Urinary bladder (tissue), 4 donors: ENCODE results near the gene PLCL1. TPM values are rescaled to one million over a fixed set of nuclear protein-coding genes. Genes with fewer than 3 reads are reported as not detected.
"Not testable (repeated sequence)": the region's sequence is repeated elsewhere in the genome, so short reads cannot be mapped to it uniquely, and the experiment has no call there.

Experiments used
- DNase-seq: peaks from one replicate; pipeline ENCODE4 v3.0.0-alpha.2; 2015; ENCODE audit errors: extremely low spot score
- H3K27ac ChIP-seq: one replicate; pipeline ENCODE4 v1.5.1; 2013; ENCODE audit warnings: low read depth, mild to moderate bottlenecking, moderate library complexity
- H3K36me3 ChIP-seq: one replicate; pipeline ENCODE4 v1.6.1; 2013; ENCODE audit warnings: mild to moderate bottlenecking, moderate library complexity; ENCODE audit not compliant: insufficient read depth
- H3K4me1 ChIP-seq: one replicate; pipeline ENCODE4 v1.6.1; 2013; ENCODE audit warnings: mild to moderate bottlenecking, moderate library complexity; ENCODE audit not compliant: insufficient read depth
- H3K4me3 ChIP-seq: one replicate; pipeline ENCODE4 v1.5.1; 2013; ENCODE audit warnings: low read depth, low read length
- WGBS: extraction: QIAGEN DNeasy Blood & Tissue Kit; methylation state at CpG from one replicate; pipeline ENCODE4 v1.1.7; 2013; 5-methylcytosine and 5-hydroxymethylcytosine counted together
- polyA plus RNA-seq: library from polyadenylated mRNA; stranded (reverse); fragments of 200-250 nt; gene quantifications from one replicate; pipeline ENCODE4 v1.2.3, GENCODE V29; 2013
- total RNA-seq: library from RNA; depleted of rRNA; stranded (reverse); fragments of >200 nt; gene quantifications from one replicate; pipeline ENCODE4 v1.2.3, GENCODE V29; 2014
- donor health status: healthy with polysubstance abuse.
- donor health status: healthy.

Gene PLCL1
- total and polyA plus RNA-seq, 2 donors: 6.0 to 17.8 TPM

DNA sequence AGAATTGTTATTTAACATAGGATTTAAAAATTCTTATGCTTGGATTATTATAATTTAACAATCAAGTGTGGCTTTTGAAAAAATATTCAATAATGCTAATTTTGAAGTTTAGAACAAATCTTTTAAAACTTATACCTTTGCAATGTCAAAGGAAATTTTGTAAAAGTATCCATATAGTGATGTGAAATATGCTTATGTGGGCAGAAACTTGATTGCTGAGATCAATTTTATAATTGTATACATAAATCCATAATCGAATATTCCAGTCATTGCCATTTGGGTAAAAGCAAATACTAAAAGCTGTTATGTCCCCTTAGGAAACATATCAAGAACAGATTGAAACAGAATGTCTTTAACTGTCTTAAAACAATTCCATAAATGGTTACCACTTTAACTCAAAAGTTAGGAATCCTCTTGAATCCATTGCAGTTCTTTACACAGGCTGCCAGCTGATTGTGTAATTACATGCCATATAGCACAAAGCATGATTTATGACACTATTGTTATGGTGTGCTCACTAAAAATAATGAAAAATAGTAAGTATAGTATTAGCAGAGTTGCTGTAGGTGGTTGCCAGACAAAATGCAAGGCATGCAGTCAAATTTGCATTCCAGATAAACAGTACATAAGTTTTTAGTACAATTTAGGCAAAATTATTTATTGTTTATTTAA lies 24.2 kb downstream of the PLCL1 start:
- WGBS: 74% methylated on average over 1 of the region's 1 CpG
- DNase-seq: no peak
- Histone ChIP-seq H3K4me3 (no peak overlapping the region), H3K4me1 (no peaks in the 10 kb centered on the region), H3K36me3 (no peaks in the 10 kb centered on the region), H3K27ac (no peak overlapping the region)

DNA sequence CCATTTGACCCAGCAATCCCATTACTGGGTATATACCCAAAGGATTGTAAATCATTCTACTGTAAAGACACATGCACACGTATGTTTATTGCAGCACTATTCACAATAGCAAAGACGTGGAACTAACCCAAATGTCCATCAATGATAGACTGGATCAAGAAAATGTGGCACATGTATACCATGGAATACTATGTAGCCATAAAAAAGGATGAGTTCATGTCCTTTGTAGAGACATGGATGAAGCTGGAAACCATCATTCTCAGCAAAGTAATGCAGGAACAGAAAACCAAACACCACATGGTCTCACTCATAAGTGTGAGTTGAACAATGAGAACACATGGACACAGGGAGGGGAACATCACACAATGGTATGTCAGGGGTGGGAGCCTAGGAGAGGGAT lies 30.4 kb downstream of the PLCL1 start:
- not testable (repeated sequence) for DNase-seq, H3K36me3 ChIP-seq, H3K4me3 ChIP-seq, H3K27ac ChIP-seq, H3K4me1 ChIP-seq
- 91% methylated on average over 2 of the region's 2 CpGs for WGBS

DNA sequence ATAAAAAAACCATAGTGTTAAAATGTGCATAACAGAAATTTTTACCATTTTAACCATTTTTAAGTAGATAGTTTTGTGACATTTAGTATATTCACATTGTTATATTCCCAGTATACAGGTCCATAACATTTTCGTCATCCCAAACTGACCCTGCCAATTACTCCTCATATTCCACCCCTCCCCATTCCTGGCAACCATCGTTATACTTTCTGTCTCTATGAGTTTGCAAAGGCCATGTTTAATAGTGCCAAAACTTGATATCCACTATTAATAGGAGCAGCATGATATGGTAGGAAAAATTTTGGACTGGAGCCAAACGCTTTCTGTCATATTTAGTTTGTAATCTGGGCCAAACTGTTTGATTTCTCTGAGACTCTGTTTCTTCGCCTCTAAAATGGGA lies 30.9 kb downstream of the PLCL1 start:
- no peak for DNase-seq
- no peaks in the 10 kb centered on the region for H3K36me3 ChIP-seq
- H3K4me1 ChIP-seq: no peaks in the 10 kb centered on the region
- H3K4me3 ChIP-seq: no peak overlapping the region
- H3K27ac ChIP-seq: no peak overlapping the region
- WGBS: 69% methylated on average over 4 of the region's 4 CpGs

DNA sequence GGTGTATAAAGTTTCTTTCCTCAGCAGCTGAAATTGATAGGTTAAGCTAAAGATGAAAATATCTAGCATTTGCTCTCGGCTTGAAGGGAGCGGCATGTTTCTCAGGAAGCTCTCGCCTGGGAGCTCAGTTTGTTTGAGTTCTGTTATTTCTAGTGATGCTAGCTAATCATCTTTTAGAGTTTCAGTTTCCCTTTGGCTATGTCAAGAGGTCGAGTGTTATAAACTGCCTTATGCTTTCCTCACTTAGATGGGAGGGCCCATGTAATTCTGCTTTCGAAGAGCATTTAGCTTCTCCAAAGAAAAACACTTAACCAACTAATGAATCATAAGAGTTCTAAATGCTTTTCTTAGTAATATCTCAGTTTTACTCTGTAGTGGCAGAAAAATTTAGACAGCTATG lies 33.6 kb downstream of the PLCL1 start:
- DNase-seq: no peak
- H3K4me1 ChIP-seq: no peaks in the 10 kb centered on the region
- H3K4me3 ChIP-seq: no peak overlapping the region
- 21% methylated on average over 5 of the region's 5 CpGs for WGBS
- H3K27ac ChIP-seq: peak overlapping the region; percentile 38
- no peaks in the 10 kb centered on the region for H3K36me3 ChIP-seq

DNA sequence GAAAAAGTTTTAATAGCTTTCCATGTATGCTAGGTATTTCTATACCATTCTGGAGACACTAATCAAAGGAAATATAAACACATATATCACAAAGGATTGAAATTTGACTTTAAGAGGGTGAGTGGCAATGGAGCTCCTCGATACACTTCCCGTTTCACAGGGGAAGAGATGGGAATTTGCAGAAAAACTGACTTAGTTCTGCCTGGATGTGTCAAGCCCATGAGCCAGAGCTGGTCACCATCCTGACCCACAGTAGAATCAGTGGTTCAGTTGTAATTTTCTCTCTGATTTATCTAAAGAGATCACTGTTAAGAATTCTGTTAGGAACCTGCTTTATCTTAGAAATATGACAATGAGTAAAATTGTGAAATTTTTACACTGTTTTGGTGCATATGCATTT lies 34.2 kb downstream of the PLCL1 start:
- WGBS: 60% methylated on average over 2 of the region's 2 CpGs

GRCh38 chr2:197839327-197839726 lies 34.9 kb downstream of the PLCL1 start:
- no peak for DNase-seq
- WGBS: 90% methylated on average over 5 of the region's 5 CpGs
- Histone ChIP-seq H3K36me3 (no peaks in the 10 kb centered on the region), H3K27ac (no peak overlapping the region), H3K4me3 (no peak overlapping the region), H3K4me1 (no peaks in the 10 kb centered on the region)

More for the DNA sequence above, 34.2 kb downstream of the PLCL1 start:
- no peaks in the 10 kb centered on the region for H3K4me1 ChIP-seq
- no peak for DNase-seq
- H3K27ac ChIP-seq: no peak overlapping the region
- no peaks in the 10 kb centered on the region for H3K36me3 ChIP-seq
- no peak overlapping the region for H3K4me3 ChIP-seq

DNA sequence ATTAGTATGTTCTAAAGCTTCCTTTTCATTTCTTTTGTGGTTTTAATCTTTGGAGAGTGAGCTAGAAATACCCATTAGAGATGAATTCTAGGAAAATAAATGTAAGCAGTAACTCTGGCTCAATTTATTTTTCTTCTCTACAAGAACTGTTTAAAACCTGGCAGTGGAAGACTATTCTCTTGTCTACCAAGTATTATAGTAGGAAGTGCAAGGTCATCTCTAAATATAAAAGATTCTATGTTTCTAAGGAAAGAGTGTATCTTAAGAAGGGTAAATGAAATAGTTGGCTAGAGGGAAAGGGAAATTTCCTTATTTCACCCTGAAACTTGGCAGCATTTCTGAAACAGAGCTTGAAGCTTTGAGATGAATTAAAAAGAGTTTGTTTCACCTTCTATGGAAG lies 35.5 kb downstream of the PLCL1 start:
- H3K36me3 ChIP-seq: no peaks in the 10 kb centered on the region
- H3K4me3 ChIP-seq: no peak overlapping the region
- no peak overlapping the region for H3K27ac ChIP-seq
- H3K4me1 ChIP-seq: no peaks in the 10 kb centered on the region
- DNase-seq: no peak

DNA sequence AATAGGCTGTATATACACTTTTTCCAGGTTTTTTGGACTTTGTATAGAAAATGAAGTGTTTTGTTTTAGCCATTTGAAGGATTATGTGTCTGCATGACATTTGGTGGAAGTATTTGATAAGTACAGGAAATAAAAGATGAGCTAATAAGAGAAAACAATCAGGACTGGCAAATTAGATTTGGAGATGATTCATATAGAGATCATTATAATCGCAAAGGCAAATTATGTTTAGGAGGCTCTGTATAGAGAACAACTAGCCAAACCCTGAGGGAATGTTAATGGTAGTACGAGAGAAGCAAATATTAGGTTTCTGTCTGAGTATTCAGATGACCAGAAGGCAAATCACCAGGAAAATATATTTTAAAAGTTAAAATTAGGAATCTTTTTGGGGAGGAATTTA lies 41.7 kb downstream of the PLCL1 start:
- 93% methylated on average over 2 of the region's 2 CpGs for WGBS
- Histone ChIP-seq H3K36me3 (no peaks in the 10 kb centered on the region), H3K4me1 (no peaks in the 10 kb centered on the region), H3K27ac (no peak overlapping the region), H3K4me3 (no peak overlapping the region)
- no peak for DNase-seq

DNA sequence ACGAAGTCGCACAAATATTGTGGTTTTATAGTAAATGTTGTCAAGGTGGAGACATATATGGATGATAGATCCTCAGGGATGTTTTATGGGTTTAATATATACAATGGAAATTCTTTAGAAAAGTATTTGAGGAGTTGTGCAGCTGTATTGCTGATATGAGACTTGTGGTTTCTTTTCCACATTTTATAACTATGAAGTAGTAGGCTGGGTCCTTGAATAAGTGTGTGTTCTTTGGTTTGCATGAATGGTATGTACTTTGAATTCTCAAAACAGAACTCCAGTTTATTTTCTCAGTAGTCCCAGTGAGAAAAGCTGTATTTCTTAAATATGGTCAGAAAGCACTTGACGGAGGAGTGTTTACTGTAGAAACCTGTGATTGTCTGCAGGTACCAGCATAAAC lies 42.4 kb downstream of the PLCL1 start:
- DNase-seq: no peak
- Histone ChIP-seq H3K4me1 (no peaks in the 10 kb centered on the region), H3K4me3 (no peak overlapping the region), H3K36me3 (no peaks in the 10 kb centered on the region), H3K27ac (no peak overlapping the region)
- 58% methylated on average over 3 of the region's 3 CpGs for WGBS

DNA sequence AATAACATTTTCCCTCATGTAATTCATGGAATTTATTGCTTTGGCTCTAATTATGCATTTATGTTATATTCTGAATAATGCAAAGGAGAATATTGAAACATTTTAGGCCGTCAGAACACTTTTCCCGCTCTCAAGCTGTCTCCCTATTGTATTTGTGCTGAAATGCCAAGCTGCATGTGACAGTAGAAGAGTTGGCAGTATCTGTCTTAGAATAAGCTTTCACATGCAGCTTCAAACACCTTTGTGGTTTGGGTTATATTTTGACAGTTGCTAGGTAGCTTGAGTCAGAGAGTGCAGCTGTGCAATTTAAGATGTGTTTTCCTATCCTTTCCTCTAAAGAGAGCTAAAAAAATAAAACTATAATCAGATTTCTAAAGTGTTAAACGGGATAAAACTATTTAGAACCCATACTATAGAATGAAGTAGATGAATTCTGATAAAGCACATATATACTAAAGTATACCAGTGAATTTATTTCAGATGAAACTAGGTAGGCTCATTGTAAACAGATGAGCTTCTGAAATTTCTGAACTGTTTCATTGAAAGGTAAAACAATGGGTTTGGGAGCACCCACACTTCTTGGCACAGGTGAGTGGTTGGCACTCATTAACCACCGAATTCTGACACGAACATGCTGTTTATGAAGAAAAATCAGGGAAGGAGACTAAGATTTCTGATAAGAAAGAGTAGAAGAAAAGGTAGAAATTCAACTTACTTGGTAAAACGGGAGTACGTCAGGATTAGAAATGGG lies 43.4 kb downstream of the PLCL1 start:
- WGBS: 77% methylated on average over 7 of the region's 7 CpGs
- H3K4me1 ChIP-seq: no peaks in the 10 kb centered on the region
- no peak overlapping the region for H3K4me3 ChIP-seq
- H3K27ac ChIP-seq: no peak overlapping the region
- no peaks in the 10 kb centered on the region for H3K36me3 ChIP-seq
- no peak for DNase-seq

DNA sequence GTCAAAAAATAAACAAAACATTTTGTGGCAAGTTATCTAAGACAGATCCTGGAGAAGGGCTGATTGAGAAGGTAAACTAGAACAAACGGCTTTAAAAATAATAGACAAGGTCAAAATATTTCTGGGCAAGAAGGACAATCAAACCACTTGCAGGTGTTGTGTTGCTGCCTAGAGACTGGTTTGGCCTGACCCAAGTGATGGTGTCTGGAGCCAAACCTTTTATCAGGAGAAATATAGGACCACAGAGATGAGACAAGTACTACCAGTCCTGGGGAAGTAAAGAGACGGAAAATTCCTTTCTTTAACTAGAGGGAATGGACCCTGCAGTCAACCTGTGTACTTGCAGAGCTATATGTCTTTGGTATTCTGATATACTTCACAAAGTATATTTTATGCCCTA lies 44.2 kb downstream of the PLCL1 start:
- DNase-seq: no peak
- WGBS: 84% methylated on average over 2 of the region's 2 CpGs
- H3K4me3 ChIP-seq: no peak overlapping the region
- no peak overlapping the region for H3K27ac ChIP-seq
- H3K4me1 ChIP-seq: no peaks in the 10 kb centered on the region
- H3K36me3 ChIP-seq: no peaks in the 10 kb centered on the region

DNA sequence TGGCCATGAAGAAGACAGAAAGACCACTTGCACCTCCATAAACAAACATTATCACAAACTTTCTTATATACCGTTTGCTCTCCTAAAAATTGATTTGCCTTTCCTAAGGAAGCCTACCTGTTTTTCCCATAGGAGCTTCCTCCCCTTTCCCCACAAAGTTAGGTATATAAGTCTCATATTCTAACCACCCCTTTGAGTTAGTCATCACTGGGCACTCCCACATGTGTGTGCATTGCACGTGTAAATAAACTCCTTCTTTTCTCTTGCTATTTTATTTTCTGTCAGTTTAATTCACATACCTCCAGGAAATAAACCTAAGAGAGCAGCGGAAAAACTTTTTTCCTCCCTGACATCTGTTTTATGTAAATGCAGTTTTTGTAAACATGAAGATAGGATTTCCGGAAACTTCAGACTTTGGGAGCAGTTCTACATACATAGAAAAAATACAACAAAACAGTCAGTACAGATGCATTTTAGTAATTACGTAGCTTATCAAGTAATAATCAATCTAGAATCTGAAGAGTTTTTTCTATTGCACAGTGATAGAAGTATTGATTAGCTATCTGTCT lies 46.6 kb downstream of the PLCL1 start:
- Histone ChIP-seq H3K4me3 (no peak overlapping the region), H3K27ac (no peak overlapping the region), H3K36me3 (no peaks in the 10 kb centered on the region), H3K4me1 (no peaks in the 10 kb centered on the region)
- WGBS: 51% methylated on average over 5 of the region's 5 CpGs
- no peak for DNase-seq

GRCh38 chr2:197851451-197851850 lies 47.1 kb downstream of the PLCL1 start:
- DNase-seq: no peak
- Histone ChIP-seq H3K27ac (no peak overlapping the region), H3K4me3 (no peak overlapping the region), H3K4me1 (no peaks in the 10 kb centered on the region), H3K36me3 (no peaks in the 10 kb centered on the region)
- 61% methylated on average over 1 of the region's 1 CpG for WGBS

DNA sequence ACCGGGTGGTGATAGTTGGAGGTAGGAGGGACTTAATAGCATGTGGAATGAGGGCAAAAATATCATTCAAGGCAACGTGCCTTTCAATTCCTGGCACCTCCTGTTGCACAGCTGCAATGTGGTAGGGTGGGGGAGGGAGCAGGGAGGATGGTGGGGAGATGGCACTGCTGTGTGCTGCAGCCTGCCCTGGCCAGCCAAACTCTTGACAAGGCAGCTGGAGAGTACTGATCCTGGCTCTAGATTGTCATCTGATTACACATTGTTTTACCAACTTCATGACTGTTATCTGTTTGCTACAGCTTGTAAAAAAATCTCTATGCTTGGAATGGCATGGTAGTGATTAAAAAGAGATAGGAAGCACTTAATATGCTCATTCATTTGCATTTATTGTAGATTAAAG lies 47.7 kb downstream of the PLCL1 start:
- DNase-seq: no peak
- no peak overlapping the region for H3K27ac ChIP-seq
- H3K36me3 ChIP-seq: no peaks in the 10 kb centered on the region
- H3K4me1 ChIP-seq: no peaks in the 10 kb centered on the region
- WGBS: 45% methylated on average over 2 of the region's 2 CpGs
- no peak overlapping the region for H3K4me3 ChIP-seq
